ENCODE results near the gene C1QTNF8.
A peak's percentile ranks its signal among the peaks of the same experiment; 100 is the strongest.

The C1QTNF8 gene

DNA sequence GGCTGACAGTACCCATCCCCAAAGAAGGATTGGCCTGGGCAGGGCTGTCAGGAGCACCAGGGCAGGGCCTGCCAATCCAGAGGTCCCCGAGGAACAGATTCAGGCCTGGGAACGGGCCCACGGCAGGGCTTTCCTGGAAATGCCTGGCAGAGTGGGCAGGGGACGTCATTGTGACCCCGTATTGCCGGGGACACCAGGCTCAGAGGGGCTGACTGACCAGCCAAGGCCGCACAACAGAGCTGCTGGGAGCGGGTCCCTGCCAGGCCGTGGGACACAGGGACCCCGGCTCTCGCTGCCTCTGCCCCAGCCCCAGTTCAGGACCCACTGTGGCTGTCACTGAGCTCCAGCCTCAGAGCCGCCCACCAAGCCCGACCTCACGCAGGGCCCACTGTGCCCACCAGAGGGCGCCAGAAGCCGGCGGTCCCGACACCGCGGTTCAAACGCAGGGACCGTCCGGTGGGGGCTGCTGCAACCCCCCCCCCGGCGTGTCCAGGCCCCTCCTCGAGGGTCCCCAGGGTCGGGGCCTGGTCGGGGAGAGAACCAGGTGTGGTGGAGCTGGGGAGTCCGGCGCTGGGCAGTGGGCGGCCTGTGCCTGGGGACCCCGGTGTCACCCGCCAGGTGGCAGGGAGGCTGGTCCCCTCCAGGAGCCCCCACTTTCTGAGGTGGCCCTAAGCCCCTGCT lies 38.7 kb downstream of the C1QTNF8 start:
- Mint-ChIP-seq H3K36me3 (ENCODE audit: low read depth) (peaks cover 5% of the 10 kb centered on the region), H3K9me3 (peaks cover 5% of the 10 kb centered on the region), H3K27me3 (ENCODE audit: low read depth) (peaks cover 11% of the 10 kb centered on the region), H3K4me3 (no peak overlapping the region), H3K27ac (no peak overlapping the region), H3K4me1 (no peaks in the 10 kb centered on the region)
- TF ChIP-seq, protein P1, sequence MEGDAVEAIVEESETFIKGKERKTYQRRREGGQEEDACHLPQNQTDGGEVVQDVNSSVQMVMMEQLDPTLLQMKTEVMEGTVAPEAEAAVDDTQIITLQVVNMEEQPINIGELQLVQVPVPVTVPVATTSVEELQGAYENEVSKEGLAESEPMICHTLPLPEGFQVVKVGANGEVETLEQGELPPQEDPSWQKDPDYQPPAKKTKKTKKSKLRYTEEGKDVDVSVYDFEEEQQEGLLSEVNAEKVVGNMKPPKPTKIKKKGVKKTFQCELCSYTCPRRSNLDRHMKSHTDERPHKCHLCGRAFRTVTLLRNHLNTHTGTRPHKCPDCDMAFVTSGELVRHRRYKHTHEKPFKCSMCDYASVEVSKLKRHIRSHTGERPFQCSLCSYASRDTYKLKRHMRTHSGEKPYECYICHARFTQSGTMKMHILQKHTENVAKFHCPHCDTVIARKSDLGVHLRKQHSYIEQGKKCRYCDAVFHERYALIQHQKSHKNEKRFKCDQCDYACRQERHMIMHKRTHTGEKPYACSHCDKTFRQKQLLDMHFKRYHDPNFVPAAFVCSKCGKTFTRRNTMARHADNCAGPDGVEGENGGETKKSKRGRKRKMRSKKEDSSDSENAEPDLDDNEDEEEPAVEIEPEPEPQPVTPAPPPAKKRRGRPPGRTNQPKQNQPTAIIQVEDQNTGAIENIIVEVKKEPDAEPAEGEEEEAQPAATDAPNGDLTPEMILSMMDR (IDR thresholded peaks at IDR 0.05; ENCODE audit: unreplicated experiment in 3 of 3): peak; percentile 79 to 84 (median 84)

DNA sequence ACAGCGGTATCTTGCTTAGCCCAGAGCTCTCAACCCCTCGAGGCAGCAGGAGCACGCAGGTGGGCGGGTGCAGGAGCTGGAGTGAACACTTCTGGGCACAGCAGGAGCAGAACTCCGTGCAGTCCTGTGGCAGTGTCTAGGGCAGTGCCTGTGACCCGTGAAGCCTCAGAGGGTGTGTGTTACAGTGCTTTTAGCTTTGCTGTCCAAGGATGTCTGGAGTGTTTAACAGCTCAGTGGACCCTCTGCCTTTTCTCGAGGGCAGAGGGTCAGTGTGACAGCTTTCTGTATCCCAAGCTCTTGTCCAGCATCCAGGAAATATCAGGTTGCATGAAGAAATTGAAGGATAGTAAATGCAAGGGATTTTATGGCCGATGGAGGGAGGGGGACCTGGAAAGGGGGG lies 39.8 kb downstream of the C1QTNF8 start:
- H3K4me3 Mint-ChIP-seq: no peak overlapping the region
- peaks cover 11% of the 10 kb centered on the region for H3K27me3 Mint-ChIP-seq (ENCODE audit: low read depth)
- TF ChIP-seq, protein P1 (IDR thresholded peaks at IDR 0.05; ENCODE audit: unreplicated experiment in 3 of 3): no peak
- peaks cover 5% of the 10 kb centered on the region for H3K36me3 Mint-ChIP-seq (ENCODE audit: low read depth)
- no peak overlapping the region for H3K27ac Mint-ChIP-seq
- H3K9me3 Mint-ChIP-seq: peaks cover 5% of the 10 kb centered on the region
- H3K4me1 Mint-ChIP-seq: no peaks in the 10 kb centered on the region

DNA sequence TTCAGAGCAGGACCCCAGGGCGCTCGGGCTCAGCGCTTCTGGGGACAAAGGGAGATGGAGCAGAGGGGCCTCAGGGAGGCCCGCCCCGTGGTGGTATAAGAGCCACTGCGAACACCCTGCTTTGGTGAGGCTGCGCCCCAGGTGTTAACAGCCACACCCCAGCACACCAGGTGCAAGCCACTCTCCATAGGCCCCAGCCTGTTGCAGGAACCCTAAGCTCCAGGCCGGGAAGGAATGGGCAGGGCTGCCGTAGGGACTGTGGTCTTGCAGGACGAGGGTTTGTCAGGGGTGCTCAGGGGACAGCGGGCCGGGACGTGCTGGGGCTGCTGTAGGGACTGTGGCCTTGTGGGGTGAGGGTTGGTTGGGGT lies 40.5 kb downstream of the C1QTNF8 start:
- H3K27me3 Mint-ChIP-seq (ENCODE audit: low read depth): peaks cover 11% of the 10 kb centered on the region
- H3K27ac Mint-ChIP-seq: no peak overlapping the region
- TF ChIP-seq, protein P1 (IDR thresholded peaks at IDR 0.05; ENCODE audit: unreplicated experiment in 3 of 3): no peak
- H3K4me1 Mint-ChIP-seq: peaks cover 4% of the 10 kb centered on the region
- peaks cover 5% of the 10 kb centered on the region for H3K9me3 Mint-ChIP-seq
- H3K4me3 Mint-ChIP-seq: no peak overlapping the region
- H3K36me3 Mint-ChIP-seq (ENCODE audit: low read depth): peaks cover 5% of the 10 kb centered on the region

DNA sequence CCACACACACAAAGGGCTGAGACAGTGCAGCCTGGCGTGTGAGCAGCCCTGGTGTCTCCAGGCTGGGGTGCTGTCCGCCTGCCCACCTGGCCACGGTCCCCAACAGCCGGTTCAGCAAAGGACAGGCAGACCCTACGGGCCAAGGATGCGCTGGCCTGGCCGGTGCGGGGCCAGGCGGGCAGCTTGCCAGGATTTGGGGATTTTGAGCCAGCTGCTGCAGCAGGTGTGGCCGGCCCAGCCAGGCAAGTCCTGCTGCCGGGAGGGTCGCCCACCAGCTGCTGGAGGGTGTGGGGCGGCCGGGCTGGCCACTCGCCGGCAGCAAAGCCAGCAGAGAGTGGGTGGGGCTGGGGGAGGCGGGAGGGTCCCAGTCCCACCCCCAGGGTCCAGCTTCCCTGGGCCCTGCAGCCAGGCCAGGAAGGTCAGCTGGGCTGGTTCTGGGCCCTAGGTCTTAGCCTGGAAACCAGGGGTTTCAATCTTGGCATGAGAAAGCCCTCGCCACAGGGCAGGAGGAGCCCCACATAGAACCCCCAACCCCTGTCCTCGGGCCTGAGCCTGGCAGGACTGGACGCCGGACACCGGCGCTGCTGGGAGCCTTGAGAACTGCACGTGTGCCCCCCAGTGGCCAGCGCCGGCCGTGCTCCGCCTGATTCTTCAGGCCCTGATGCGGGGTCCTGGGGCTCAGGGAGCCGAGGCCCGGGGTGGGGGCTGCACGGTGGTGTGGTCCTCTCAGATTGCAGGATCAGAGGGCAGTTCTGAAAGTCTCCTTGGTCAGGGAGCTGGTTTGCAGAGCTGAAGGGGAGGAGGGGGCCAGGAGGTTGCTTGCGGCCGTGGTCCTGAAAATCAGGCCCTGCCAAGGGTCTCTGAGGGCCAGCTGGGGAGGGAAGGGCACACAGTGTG lies 41.1 kb downstream of the C1QTNF8 start:
- Mint-ChIP-seq H3K27ac (no peak overlapping the region), H3K4me1 (peaks cover 11% of the 10 kb centered on the region), H3K9me3 (peaks cover 5% of the 10 kb centered on the region), H3K27me3 (ENCODE audit: low read depth) (peaks cover 11% of the 10 kb centered on the region), H3K36me3 (ENCODE audit: low read depth) (peaks cover 5% of the 10 kb centered on the region), H3K4me3 (no peak overlapping the region)
- TF ChIP-seq, protein P1 (IDR thresholded peaks at IDR 0.05; ENCODE audit: unreplicated experiment in 3 of 3): peak; percentile 86 to 88 (median 87)

DNA sequence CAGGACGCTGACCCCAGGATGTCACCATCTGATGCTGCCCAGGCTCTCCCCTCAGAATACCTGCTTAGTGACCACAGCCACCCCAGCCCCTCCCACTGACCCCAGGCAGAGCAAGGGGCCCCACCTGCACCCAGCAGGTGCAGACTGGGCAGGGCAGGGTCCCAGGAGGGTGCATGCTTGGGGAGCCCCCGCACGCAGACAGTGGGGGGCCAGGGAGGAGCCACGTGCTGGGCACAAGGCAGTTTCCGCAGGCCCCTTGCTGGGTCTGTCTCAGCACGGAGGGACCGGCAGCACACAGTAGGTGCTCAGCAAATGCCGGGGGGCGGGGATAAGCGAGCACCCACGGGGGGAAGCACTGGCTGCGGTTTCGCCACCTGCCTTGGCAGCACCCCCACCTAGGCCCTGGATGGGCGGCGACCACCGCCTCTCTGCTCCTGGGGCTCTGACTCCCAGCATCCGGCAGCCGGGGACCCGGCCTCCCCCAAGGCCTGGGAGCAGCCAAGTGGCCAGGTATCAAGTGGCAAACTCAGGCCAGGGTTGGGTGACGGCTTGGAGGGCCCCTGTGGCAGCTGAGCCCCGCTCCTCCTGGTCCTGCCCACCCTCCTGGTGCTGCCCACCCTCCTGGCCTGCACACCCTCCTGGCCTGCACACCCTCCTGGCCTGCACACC lies 42.2 kb downstream of the C1QTNF8 start:
- peaks cover 11% of the 10 kb centered on the region for H3K4me1 Mint-ChIP-seq
- H3K27me3 Mint-ChIP-seq (ENCODE audit: low read depth): peaks cover 8% of the 10 kb centered on the region
- TF ChIP-seq, protein P1 (IDR thresholded peaks at IDR 0.05; ENCODE audit: unreplicated experiment in 3 of 3): no peak
- H3K4me3 Mint-ChIP-seq: no peak overlapping the region
- no peak overlapping the region for H3K27ac Mint-ChIP-seq
- H3K9me3 Mint-ChIP-seq: no peaks in the 10 kb centered on the region
- H3K36me3 Mint-ChIP-seq (ENCODE audit: low read depth): no peaks in the 10 kb centered on the region

Data from nephron (organoid).